Heart right ventricle (tissue), 16 donors: Measurements from ENCODE around the gene DOCK1. TPM values are rescaled to one million over a fixed set of nuclear protein-coding genes. Genes with fewer than 3 reads are reported as not detected.

Experiments
- ATAC-seq, 8 donors: fragments of 200-7000 bp; cut with Tn5 transposase; one replicate each; pipeline ENCODE4 v1.9.1; 2020; ENCODE audit warnings: mild to moderate bottlenecking in 8 of 8, moderate library complexity in 8 of 8, moderate number of reproducible peaks in 1 of 8
- DNase-seq, 2 donors: peaks; one replicate each; pipeline ENCODE4 v3.0.0-alpha.2; 2020
- H3K27ac ChIP-seq, 10 donors: fragments of 200-600 bp; sonication (generic) in 2 of 10; one replicate each; pipeline versions ENCODE4 v1.5.0 to v1.8.0; 2020 to 2022; ENCODE audit warnings: mild to moderate bottlenecking in 3 of 10
- H3K27me3 ChIP-seq, 7 donors: fragments of 200-600 bp; one replicate each; pipeline ENCODE4 v1.8.0; 2021 to 2022; ENCODE audit warnings: mild to moderate bottlenecking in 2 of 7
- H3K36me3 ChIP-seq, 9 donors: fragments of 200-600 bp; sonication (generic) in 1 of 9; one replicate each; pipeline versions ENCODE4 v1.5.0 to v1.8.0; 2020 to 2022; ENCODE audit warnings: mild to moderate bottlenecking in 2 of 9
- H3K4me1 ChIP-seq, 9 donors: fragments of 200-600 bp; sonication (generic) in 1 of 9; one replicate each; pipeline versions ENCODE4 v1.5.0 to v1.8.0; 2020 to 2022; ENCODE audit warnings: mild to moderate bottlenecking in 4 of 9
- H3K4me3 ChIP-seq, 10 donors: fragments of 200-600 bp; sonication (generic) in 2 of 10; one replicate each; pipeline versions ENCODE4 v1.5.0 to v1.8.0; 2020 to 2022; ENCODE audit warnings: mild to moderate bottlenecking in 7 of 10, moderate library complexity in 2 of 10
- H3K9me3 ChIP-seq, 11 donors: fragments of 200-600 bp in 10 of 11; sonication (generic) in 2 of 11; one replicate each; pipeline versions ENCODE4 v1.5.0 to v1.8.0; 2013 to 2022; ENCODE audit warnings: mild to moderate bottlenecking in 2 of 11, control low read depth in 1 of 11, moderate library complexity in 1 of 11
- WGBS, 2 donors: extraction: QIAGEN DNeasy Blood & Tissue Kit; methylation state at CpG; one replicate each; pipeline ENCODE4 v1.1.7; 2013; ENCODE audit warnings: inconsistent platforms in 1 of 2; 5-methylcytosine and 5-hydroxymethylcytosine counted together
- intact Hi-C, 10 donors: fragments of 100-400 bp; cut with DNase I; formaldehyde crosslinking; loops; one replicate each; pipeline versions ENCODE4 v1.11.1 to v1.14.2; 2022
- polyA plus RNA-seq, 2 donors: library from polyadenylated mRNA; stranded (reverse); fragments of 200-250 nt; gene quantifications; one replicate each; pipeline ENCODE4 v1.2.3, GENCODE V29; 2013
- total RNA-seq, 10 donors: library from RNA; stranded (reverse); fragmentation: NEBNext Ultra II Directional in 3 of 10; extraction: Animal tissue kit (Norgen Biotek cat#: 25700) in 3 of 10; gene quantifications; one replicate each; pipeline versions ENCODE4 v1.2.1 to v1.2.4, GENCODE V29; 2021 to 2023
- TF ChIP-seq, protein P1 (sequence below), 9 donors: fragments of 200-600 bp; sonication (generic) in 2 of 9; IDR thresholded peaks; one replicate each; pipeline versions ENCODE4 v1.5.0 to v1.8.0; 2021 to 2022; ENCODE audit warnings: antibody characterized with exemption in 9 of 9, mild to moderate bottlenecking in 5 of 9, moderate library complexity in 1 of 9
- donor health status: Arrhythmogenic right ventricular cardiomyopathy.
- donor health status: ischemic (EF 13 %, LVEDD 7.1; RV severe dilation, severe dysfunction).
- donor health status: healthy with polysubstance abuse.
- donor health status: DM: no; HTN: yes; CAD: no.
- donor health status: DM: no; HTN: no; CAD: no.
- donor health status: ischemic (EF 25% LVEDD 6.9; RV normal size, moderate dysfunction).
- donor health status: ischemic (EF 25% LVEDD 5.7; RV mildly dilated, moderate dysfunction).
- donor health status: healthy.
- donor health status: DM: yes; HTN: yes; CAD: no.
- donor health status: Ischemic cardiomyopathy.
- donor health status: ischemic (EF 35%, LVEDD 5.7; RV mildly dilated, moderate dysfunction).
- donor health status: nonischemic (EF 11% LVEDD 7.7; RV severe dilation, severe dysfunction).
- donor health status: DM: yes; HTN: yes; CAD: no.
- donor health status: PGD.
- donor health status: ischemic (EF 29% LVEDD 5.4; RV normal size, mild dysfunction).
- donor health status: nonischemic (EF 23%, LVEDD 6.1; RV moderate dilation, normal function).

The DOCK1 gene
- total and polyA plus RNA-seq, 12 donors, result 7.8 to 26.7 (median 19.8) TPM

DNA sequence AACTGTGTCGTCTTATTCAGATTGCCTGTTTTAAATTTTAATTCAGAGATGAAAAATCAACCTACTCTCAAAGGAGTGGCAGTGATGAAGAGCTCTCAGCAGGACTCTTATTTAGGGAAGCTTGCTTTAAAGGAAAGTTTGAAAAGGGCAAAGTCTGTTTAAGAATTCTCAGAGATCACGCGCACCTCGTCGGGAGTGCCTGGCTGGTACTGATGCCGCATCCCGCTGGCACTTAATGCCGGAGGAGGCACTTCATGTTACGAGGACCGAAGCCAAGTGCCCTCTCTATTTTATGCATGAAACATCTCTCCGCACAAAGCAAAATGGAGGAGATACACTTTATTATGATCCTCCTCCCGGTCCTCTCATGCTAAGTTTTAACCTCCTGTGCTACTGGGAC is 362.2 kb downstream of the DOCK1 start:
- 95 to 97% methylated on average over 12 of the region's 12 CpGs for WGBS, 2 donors
- TF ChIP-seq, protein P1, sequence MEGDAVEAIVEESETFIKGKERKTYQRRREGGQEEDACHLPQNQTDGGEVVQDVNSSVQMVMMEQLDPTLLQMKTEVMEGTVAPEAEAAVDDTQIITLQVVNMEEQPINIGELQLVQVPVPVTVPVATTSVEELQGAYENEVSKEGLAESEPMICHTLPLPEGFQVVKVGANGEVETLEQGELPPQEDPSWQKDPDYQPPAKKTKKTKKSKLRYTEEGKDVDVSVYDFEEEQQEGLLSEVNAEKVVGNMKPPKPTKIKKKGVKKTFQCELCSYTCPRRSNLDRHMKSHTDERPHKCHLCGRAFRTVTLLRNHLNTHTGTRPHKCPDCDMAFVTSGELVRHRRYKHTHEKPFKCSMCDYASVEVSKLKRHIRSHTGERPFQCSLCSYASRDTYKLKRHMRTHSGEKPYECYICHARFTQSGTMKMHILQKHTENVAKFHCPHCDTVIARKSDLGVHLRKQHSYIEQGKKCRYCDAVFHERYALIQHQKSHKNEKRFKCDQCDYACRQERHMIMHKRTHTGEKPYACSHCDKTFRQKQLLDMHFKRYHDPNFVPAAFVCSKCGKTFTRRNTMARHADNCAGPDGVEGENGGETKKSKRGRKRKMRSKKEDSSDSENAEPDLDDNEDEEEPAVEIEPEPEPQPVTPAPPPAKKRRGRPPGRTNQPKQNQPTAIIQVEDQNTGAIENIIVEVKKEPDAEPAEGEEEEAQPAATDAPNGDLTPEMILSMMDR (IDR thresholded peaks at IDR 0.05), result no peak
- Histone ChIP-seq H3K4me3 (no peak overlapping the region), H3K27me3 (no peaks in the 10 kb centered on the region), H3K9me3 (no peaks in the 10 kb centered on the region), H3K27ac (no peak overlapping the region), H3K4me1 (peaks cover 0 to 4% (median 0%) of the 10 kb centered on the region in 9 donors), H3K36me3 (peaks cover 0 to 28% (median 0%) of the 10 kb centered on the region in 9 donors)
- intact Hi-C loops, result no loop called here
- no peak for DNase-seq
- ATAC-seq, result no peak

DNA sequence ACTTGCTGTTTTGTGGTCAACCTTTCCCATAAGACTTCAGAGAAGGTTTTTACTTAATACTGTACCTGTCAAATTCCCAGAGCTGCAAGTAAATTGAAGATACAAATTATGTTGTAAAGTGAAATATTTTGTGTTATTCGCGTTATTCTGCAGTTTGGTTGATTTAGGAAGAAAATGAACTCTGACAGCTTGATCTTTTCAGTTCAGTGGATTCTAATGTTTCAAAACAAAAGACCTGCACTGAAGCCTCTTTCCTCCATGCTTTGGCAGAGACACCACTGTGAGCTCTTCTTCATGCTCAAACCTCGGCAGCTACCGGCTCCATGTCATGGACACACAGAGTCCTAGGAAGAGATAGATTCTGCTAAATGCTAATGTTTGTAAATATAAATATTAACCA is 366.8 kb downstream of the DOCK1 start:
- Histone ChIP-seq H3K36me3 (peaks cover 0 to 30% (median 0%) of the 10 kb centered on the region in 9 donors), H3K9me3 (no peaks in the 10 kb centered on the region), H3K27me3 (no peaks in the 10 kb centered on the region), H3K27ac (no peak overlapping the region), H3K4me1 (no peaks in the 10 kb centered on the region), H3K4me3 (no peak overlapping the region)
- no peak for ATAC-seq
- intact Hi-C loops, result no loop called here
- TF ChIP-seq, protein P1 (IDR thresholded peaks at IDR 0.05), result no peak
- WGBS, 2 donors, result 97 to 98% methylated on average over 4 of the region's 4 CpGs
- DNase-seq, result no peak

DNA sequence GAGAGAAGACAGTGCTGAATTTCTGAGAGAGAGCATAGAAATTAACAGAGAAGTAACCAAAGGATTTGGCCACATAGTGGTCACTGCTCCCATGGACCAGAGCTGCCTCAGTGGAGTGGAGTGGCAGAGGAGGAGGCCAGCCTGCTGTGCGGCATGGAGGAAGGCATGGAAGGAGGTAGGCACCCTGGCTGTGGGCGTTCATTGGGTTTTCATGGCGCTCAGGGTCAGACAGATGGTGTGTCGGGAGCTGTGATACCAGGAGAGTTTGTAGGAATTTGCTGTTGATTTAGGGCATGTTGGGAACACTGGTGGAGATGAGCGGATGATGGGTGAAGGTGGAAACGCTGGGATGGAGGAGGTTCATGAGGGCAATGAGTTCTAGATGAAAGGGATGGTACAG is 370.0 kb downstream of the DOCK1 start:
- Histone ChIP-seq H3K4me3 (no peak overlapping the region), H3K36me3 (peaks cover 0 to 28% (median 0%) of the 10 kb centered on the region in 9 donors), H3K9me3 (peaks cover 0 to under 1% (median 0%) of the 10 kb centered on the region in 11 donors), H3K4me1 (peaks cover 0 to 7% (median 0%) of the 10 kb centered on the region in 9 donors), H3K27ac (no peak overlapping the region), H3K27me3 (no peaks in the 10 kb centered on the region)
- TF ChIP-seq, protein P1 (IDR thresholded peaks at IDR 0.05), result no peak
- DNase-seq (no peak), ATAC-seq (no peak)
- 98 to 99% methylated on average over 6 of the region's 6 CpGs for WGBS, 2 donors
- intact Hi-C loops, result no loop called here

DNA sequence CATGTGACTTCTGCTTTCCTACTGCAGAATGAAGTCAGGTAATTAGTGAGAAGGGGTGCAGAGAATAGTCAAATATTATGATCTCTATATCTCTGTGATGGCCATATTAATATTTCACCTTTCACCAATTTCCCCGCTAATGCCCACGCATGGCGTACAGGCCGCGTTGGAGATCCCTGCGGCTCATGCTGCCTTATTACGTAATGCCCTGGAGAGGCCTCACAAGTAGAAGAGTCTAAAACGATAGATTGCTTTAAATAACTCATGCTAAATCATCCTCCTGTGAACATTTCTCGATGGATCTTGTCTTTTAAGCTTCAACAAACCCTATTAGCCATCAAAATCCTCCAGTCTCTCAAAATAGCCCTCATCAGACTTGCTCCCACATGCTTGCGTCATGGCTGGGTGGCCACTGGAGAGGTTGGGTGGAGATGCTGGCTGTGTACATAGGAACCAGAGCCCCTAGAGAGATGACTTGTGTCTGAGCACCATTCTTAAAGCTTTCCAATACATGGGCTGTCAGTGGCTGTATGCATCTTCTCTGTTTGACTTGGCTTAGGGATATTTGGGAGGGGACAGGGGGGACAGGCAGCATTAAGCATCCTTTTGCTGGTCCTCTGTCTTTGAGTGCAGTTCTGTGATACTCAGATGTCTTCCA is 370.7 kb downstream of the DOCK1 start:
- Histone ChIP-seq H3K27me3 (no peaks in the 10 kb centered on the region), H3K9me3 (peaks cover 0 to 3% (median 0%) of the 10 kb centered on the region in 11 donors), H3K27ac (no peak overlapping the region), H3K4me3 (no peak overlapping the region), H3K4me1 (peaks cover 0 to 7% (median 0%) of the 10 kb centered on the region in 9 donors), H3K36me3 (peaks cover 0 to 30% (median 0%) of the 10 kb centered on the region in 9 donors)
- WGBS, 2 donors, result 88 to 93% methylated on average over 10 of the region's 10 CpGs
- TF ChIP-seq, protein P1 (IDR thresholded peaks at IDR 0.05), result no peak
- DNase-seq (no peak), ATAC-seq (no peak)
- intact Hi-C loops, result no loop called here
